Ureter (tissue), 1 donor: Measurements from ENCODE around the gene TPP2. TPM values are rescaled to one million over a fixed set of nuclear protein-coding genes. Genes with fewer than 3 reads are reported as not detected.

Experiments used
- DNase-seq: peaks from one replicate; pipeline ENCODE4 v3.0.0-alpha.2; 2020; ENCODE audit warnings: low spot score
- total RNA-seq: library from RNA; stranded (reverse); gene quantifications from one replicate; pipeline ENCODE4 v1.2.4, GENCODE V29; 2023
- donor health status: DM: yes; HTN: yes; CAD: no.

TPP2 gene
- total RNA-seq, 1 donor from 2014 or later, result 46.5 TPM

DNA sequence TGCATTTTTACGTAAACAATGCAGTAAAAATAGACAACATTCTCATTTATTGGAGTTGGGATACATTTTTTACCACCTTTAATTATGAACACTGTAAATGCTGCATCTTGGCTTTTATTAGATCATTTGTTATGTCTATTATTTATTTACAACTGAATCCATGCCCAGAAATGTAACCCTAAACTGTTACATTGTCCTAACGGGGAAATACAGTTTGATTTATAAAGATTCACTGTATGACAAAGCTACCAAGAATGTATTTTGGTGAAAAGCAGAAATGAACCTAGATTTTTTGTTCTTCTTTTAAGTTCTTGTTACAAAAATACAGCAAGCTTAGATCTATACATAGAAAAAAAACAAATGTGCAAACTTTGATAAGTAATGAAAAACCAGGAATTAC lies 97.0 kb downstream of the TPP2 start:
- DNase-seq, result no peak

DNA sequence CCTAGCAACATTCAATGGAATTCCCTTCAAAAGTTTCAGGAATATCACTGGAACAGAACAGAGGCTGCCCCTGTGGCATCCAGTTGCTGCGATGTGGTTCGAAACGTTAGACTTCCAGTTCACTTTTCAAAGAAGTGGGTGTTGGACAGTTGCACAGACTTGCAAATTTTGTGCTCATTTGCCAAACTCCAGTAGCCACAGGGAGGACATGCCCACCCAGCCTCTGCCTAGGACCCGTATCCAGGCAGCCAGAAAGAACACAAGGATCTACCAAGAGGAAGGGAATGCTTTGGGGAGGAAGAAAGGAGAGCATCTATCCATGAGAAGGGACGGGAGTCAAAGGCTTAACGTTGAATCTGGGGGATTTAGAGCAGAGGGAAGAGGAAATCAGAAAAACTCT lies 98.2 kb downstream of the TPP2 start, which contains the start of gene METTL21C:
TSS of gene METTL21C (minus strand) at position 108 of the 400 bp plus-strand sequence. CDS start 546 bp downstream, outside the sequence.
- DNase-seq, result no peak

DNA sequence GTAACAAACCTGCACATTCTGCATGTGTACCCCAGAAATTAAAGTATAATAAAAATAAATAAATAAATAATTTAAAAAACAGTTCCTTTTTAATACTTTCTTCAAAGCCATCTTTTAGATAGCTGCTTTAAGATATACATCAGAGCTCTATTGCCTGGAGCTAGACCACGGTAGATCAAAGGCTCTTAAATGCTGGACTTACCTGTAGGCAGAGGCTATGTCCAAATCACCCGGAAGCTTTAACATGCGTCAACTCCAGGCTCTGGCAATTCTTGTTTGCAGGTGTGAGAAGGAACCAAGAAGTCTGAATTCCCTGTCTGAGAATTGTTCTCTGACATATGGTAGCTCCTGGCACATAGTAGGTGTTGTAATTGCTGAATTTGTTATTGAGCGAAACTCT lies 99.7 kb downstream of the TPP2 start:
- DNase-seq, result no peak

DNA sequence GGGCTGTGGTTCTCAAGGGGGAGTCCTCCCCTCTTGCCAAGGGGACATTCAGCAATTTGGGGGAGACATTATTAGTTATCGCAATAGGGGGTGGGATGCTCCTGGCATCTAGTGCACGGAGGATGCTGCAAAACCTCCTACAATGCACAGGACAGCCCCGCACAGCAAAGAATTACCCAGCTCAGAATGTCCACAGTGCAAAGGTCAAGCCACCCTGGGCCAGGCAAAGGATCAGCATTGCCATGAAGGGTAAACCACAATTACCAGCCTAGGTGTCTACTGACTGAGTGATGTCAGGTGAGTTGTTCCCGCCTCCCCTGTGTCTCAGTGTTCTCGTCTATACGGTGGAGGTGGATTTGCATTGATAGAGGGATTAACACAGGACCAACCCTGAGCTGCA lies 100.5 kb downstream of the TPP2 start:
- no peak for DNase-seq

DNA sequence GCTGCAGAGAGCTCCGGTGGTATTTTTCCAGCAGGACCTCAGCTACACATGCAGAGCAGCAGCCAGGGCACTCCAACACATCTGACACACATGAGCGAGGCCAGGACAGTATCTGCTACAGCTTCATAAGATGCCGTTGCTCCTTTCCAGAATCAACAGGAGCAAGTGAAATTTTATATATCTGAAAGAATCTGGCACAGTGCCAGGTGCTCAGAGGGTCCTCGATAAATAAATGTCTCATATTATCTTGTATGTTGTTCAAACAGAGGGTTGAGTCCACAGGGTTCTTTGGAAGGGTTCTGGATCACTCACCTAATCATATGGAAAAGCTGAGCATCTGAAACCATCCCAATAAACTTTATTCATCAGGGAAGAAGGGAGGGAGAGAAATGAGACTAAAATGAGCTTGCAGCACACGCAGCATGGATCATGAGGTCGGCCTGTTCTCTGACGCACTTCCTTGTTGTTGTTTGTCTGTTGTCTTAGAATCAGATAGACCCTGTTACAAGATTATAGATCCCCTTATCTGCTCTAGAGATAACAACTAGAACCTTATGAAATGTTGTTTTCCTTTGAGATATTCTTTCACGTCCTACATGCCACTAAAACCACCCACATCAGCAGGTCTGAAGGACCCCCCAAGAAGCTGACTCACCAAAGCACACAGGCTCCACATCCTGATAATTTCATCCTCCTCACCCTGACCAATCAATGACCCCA lies 101.3 kb downstream of the TPP2 start:
- no peak for DNase-seq

DNA sequence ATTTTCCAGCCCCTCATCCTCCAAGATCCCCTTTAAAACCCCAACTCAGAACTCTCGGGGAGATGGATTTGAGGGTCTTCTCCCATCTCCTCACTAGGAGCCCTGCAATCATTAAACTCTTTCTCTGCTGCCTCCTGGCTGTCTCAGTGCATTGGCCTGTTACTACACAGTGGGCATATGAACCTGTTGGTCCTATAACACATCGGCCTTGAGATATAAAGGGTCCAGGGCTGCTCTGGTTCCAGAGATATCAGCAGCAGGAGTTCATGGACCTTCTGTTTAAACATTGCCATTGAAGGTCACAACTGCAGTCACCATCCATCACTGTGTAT lies 101.8 kb downstream of the TPP2 start:
- no peak for DNase-seq

DNA sequence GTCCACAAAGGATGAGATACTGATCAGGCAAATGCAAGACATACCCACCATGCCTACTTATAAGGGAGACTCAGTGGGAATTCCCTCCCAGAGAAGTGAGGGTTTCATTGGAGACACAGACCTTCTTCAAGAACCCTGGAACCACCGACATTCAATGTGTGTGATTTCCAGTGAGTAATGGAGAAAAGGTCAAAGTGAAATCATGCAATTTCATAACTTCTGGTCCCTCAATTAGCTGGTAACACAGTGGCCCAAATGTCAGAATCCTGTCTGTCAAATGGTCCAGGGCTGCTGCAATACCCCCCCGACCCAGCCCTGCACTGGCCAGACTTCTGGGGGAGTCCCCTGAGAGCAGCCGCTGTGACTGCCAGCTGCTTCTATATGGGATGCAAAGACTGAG lies 102.7 kb downstream of the TPP2 start:
- no peak for DNase-seq

DNA sequence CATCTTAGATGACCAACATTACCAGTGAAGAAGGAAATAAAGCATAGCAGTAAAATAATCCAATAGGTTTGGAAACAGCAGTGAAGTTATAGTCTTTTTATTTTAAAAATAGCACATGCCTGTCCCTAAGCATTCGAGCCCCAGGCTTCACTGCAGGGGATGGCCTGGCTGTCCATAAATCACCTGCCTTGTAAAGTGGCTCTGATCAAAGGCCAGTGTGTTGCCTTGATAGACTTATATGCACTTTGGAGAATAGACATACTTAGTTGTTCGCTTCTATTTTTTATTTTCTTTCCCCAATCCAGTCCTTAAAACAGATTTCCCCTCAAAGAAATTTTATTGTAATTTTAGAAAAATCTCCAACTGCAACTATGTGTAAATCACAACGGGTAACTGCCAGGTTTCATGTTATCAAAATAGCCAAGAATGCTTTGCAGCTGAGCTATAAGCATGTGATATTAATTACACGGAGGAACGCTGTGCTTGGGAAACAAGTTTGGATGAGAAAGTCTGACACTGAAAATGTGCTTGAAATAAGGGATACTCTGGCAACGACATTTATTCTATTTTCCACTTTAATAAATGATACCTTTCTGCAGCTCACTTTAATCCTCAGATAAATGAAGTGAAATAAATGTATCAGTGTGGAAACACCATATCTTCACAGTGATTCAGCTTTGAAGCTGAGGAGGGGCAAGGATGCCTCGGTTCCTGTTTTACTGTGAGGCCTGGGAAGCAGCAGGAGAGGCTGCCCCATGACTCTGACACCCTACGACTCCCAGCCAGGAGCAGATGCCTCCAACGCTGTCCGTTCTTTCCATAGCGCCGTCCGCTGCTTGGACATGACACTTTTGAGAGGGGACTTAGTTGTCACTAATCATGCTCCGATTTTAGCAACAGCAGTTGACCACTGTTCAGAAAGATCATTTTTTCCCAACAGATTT lies 103.6 kb downstream of the TPP2 start:
- no peak for DNase-seq

DNA sequence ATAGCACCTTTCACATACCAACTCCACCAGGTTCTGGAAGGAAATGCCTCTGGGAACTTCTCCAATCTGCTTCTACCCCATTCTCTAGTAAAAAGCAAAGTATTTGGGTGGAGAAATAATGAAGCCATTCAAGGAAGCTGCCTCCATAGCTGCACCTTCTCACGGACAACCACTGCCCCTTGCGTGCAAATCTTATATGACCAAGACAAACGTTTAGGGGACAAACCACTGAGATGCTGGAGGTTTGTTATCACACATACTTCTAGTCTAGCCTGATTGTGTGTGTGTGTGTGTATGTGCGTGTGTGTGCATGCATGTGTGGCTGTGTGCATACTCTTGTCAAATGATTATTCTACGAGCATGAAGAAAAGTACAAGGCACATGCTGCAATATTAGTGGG lies 104.5 kb downstream of the TPP2 start:
- DNase-seq, result no peak

DNA sequence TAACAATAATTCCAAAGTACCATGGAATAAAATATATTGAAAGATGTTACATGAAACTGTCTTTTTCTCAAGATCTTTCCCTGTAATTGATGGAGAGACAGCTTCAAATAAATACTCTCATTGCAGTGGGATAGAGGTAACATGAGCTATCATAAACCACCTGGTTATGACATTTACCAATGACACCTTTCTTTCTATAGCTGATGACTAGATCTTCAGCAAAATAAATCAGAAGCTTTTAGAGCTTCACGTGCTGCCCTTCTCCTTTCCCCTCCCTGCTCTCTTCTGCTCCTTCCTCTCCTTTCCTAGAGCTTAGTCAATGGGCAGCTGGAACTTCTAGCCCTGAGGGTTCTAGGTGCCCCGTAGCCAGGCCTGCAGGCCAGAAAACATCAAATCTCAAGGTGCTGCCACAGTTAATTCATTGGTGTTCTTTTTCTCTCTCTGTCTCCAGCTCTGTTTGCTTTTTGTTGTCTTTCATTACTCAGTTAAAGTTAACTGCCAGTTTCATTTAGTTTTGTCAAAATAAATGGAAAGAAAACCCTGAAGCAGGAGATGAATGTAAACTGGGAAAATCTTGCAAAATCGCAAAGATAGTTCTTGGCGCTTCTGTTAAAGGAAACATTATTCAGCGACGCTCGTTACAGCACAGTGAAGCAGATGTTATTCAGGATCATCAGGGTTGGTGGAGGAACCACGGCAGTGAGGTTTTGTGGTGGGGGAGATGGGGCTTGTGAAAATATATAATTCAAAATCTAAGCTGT lies 106.4 kb downstream of the TPP2 start:
- no peak for DNase-seq

DNA sequence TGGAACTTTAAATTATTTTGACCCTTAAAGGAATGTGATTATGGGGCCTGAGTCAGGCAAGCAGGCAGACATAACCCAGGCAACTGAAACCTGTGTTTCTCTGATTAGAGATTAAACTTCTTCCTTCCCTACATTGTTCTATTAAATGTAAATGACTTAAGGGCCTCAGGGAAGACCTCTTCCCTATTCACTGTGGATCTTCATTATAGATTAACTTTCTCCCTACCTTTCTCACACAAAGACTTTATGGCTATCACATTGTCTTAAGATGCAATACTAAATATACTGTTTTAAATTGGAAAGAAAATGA lies 106.9 kb downstream of the TPP2 start:
- DNase-seq, result no peak

DNA sequence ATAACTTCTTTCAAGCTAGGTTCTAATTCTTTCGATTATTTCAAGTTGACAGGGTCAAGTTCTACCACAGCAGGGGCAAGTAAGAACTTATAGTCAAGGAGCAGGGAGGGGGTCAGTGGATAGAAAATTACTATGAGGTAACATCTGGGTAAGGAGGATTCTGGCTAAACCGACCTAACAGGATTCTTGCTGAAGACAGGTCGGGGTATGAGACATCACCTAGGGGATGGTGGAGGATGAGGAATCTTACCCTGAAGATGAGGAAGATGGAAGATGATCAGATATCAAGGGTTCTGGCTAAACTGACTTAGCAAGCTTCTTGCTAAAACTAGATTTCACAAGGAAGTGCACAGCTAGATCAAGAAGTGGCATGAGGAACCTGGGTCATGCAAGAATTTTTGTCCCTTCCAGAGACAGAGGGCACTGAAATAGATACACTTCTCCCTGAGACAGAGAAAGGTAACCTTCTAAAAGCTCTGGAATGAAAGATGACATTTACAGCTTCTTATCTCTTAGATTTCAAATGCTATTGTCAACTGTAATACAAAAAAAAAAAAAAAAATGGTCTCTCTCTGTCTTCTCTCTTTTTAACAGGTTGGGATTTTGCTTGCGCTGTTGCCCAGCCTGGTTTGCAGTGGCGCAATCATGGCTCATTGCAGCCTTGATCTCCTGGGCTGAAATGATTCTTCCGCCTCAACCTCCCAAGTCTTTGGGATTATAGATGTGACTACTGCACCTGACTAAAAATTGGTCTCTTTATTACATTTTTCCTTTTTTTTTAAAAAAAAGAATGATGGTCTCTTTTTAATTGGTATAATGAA lies 107.7 kb downstream of the TPP2 start:
- DNase-seq, result no peak

DNA sequence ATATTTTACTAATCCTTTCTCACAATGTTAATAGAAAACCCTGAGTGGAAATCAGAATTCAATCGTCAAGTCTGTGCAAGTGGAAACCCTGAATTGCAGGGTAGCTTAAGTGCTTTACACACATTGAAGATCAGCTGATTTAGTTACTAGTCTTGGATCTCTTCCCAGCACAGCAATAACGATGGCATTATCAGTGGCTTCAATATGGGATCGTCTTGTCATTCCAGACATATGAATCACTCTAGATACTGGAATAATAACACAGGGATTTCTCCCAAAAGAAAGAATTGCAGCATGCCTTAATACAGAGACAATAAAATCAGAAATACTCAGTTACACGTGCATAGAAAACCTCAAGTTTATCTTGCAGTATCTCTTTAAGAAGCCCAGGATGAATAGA lies 110.7 kb downstream of the TPP2 start:
- DNase-seq, result no peak

DNA sequence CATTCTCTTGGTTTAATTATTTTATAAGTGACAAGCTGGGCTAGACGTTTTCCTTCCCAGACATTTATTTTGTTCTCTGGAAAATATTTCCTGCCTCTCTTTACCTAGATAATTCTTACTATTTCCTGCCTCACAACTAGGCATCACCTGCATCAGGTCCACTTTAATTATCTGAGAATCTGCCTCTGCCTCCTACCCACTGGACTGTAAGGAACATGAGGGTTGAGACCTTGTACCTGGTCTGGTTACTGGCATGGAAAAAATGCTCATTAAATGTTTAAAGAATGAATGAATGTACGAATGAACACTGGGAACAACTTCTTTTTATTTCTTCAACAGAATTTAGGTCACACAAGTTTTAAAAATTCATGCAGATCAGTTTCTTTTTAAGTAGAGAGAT lies 111.4 kb downstream of the TPP2 start:
- no peak for DNase-seq

DNA sequence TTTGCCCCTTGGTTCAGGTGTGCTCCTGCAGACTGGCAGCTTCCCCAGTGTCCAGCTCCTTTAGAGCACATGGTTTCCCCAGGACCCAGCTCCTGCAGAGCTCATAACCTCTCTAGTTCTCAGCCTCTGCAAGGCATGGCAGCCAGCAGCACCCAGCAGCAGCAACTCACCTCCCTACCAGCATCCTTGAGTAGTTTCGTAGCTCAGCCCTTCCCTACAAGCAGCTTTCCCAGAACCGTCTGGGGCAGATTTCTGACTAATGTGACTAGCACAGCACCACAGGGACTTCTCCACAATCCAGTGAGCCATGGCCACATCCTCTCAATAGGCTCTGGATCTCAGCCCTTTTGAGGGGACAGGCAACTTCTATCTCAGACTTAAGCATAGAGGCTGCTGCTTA lies 112.2 kb downstream of the TPP2 start:
- no peak for DNase-seq

DNA sequence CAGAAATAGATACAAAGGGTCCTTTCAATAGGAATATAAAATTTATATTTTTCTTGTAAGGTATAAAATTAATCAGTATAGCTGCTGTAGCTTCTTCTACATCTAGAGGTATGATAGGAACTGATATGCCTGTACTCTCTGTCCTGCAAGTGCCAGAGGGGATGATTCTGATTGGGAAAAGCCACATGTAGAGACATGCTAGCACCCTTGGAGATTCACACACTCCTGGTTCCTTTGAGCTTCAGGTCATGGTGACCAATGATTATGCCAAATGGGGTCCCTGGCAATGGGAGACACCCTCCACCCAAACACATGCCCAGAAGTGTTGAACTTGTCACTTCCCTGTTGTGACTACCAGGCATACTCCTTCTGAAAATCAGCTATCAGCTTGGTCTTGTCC lies 112.8 kb downstream of the TPP2 start:
- no peak for DNase-seq

DNA sequence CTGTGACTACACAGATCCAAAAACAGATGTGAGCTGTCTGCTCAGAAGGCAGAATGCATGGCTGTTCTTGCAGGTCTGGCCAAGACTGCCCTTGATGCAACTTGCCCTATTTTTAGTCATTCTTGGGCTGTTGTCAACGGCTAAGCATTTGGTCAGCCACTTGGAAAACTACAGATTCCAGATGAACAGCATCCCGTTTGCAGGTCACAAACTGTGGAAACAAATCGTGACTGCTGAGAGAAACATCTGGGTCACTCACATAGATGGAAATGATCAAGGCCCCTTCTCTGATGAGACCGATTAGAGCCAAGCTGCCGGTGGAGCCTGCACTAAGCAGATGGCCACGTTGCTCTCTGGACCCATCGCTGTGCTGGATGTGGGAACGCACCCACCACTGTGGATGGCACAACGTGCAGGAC lies 113.5 kb downstream of the TPP2 start:
- no peak for DNase-seq

DNA sequence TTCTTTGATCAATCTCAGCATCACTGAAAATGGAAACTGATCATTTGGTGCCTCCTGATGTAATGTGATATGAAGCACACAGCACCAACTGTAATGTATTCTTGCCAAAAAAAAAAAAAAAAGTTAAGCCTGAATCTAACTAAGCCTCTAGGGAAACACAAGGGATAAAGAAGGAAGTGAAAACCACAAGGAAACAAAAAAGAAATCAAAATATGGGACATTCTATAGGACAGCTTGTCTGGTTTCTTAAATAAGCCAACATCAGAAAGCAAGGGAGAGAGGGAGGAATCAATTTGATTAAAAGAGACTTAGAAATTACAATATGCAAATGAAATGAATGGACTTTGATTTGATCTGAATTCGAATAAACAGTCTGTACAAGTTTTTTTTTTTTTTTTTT lies 118.7 kb downstream of the TPP2 start:
- no peak for DNase-seq

DNA sequence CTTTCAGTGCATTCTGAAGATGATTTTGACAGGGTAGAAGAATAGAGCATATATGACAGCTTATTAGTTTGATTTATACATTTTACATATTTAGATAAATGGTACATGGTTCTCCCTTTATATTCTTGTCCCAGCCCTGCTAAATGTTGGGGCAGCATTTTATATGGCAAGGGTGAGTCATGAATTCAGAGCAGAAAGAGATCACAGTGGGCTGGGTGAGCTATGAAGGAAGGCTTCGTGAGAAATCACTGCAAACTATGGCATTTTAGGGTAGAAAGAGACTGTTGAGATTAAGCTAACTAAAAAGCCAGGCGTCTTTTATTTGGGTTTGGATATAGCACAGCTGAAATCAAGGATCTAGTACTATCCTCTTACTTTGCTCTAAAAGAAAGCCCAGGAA lies 122.0 kb downstream of the TPP2 start:
- no peak for DNase-seq

DNA sequence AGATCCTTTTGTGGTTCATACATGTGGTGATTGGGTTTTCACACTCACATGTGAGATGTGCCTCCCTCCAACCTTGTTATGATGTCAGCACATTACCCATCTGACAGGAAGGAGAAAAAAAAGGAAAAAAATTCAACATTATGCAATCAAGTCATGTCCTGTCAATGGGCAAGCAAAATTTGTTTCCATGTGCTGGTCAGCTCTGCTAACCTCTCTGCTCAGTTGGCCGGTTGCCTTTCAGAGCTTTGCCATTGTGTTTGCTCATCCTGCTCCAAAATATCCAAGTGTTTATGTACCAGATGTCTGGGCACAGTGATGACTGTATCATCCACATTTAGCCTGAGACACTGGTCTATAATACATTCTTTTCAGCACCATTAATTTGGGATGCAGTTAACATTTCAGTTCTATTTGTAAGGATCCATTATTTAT lies 125.0 kb downstream of the TPP2 start:
- DNase-seq, result no peak

DNA sequence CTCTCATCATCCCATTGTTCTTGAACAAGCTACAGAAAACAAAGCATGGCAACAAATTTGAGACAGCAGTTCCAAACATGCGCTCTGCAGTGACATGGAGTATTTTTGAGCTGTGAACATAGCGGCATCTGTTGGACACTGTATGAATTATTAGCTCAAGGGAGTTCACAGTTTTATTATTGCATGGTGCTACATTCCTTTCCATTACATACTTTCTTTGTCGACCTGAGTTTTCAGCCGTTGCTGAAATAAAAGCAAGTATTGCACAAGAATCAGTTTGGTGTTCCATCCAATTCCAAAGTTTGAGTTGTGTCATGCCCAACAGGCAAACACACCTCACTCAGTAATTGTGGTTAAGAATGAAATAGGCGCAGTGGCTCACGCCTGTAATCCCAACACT lies 128.1 kb downstream of the TPP2 start:
- DNase-seq, result no peak

DNA sequence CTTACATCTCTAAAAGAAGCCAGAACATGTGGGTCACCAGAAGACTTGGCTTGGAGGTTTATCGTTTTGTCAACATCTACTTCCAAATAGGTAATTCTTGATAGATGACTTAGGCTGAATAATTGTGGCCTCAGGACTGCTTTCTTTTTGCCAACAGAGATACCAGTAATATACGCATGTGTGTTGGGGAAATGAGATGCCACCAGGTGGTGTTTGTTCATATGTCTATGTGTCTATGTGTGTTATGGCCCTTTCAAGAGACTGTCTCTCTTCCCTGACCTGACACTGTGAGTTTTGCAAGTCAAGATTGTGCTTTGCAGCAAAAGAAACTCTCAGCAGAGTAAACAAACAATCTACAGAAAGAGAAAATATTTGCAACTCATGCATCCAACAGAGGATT lies 129.6 kb downstream of the TPP2 start:
- DNase-seq, result no peak
